PC-9 (cell line): Measurements from ENCODE around the gene ASB15. TPM values are rescaled to one million over a fixed set of nuclear protein-coding genes. Genes with fewer than 3 reads are reported as not detected.
"Not testable (repeated sequence)": the region's sequence is repeated elsewhere in the genome, so short reads cannot be mapped to it uniquely, and the experiment has no call there.

Experiments
- Bru-seq: library from RNA; stranded (reverse); fragments of 400-500 nt; gene quantifications from one replicate; lab custom pipeline; 2021; lab: Mats Ljungman, UMichigan
- BruChase-seq, 2 experiments: library from RNA; stranded (reverse); fragments of 400-500 nt; gene quantifications; one replicate each; lab custom pipeline; 2021; lab: Mats Ljungman, UMichigan
- BruUV-seq: library from RNA; stranded (reverse); fragments of 400-500 nt; replicated peaks from 2 replicates; lab custom pipeline; 2021; lab: Mats Ljungman, UMichigan
- CTCF ChIA-PET: fragments of 300-600 bp; sonication (Branson Sonifier 250); formaldehyde crosslinking; loops from one replicate; lab custom pipeline; 2022; ENCODE audit warnings: antibody characterized with exemption; lab: Charles Lee
- POLR2A ChIA-PET: fragments of 300-600 bp; sonication (Branson Sonifier 250); formaldehyde crosslinking; loops from one replicate; lab custom pipeline; 2022; ENCODE audit warnings: antibody characterized with exemption; ENCODE audit not compliant: unreplicated experiment; lab: Charles Lee
- DNase-seq, 2 experiments: peaks; one replicate each; pipeline versions ENCODE4 v3.0.0 to v3.0.0-alpha.2; 2015 to 2022; ENCODE audit warnings: mixed read lengths in 1 of 2
- H2AFZ ChIP-seq: fragments of 200-600 bp; sonication (generic); 2 replicates; pipeline ENCODE4 v1.8.1; 2017; ENCODE audit warnings: antibody characterized with exemption
- H3F3A ChIP-seq: fragments of 200-600 bp; sonication (generic); 2 replicates; pipeline ENCODE4 v1.8.1; 2017; ENCODE audit warnings: antibody characterized with exemption, mild to moderate bottlenecking, low read depth; ENCODE audit not compliant: insufficient read depth
- H3K27ac ChIP-seq: fragments of 200-600 bp; sonication (generic); 2 replicates; pipeline ENCODE4 v1.6.1; 2016; ENCODE audit warnings: mixed run types
- H3K27me3 ChIP-seq: fragments of 200-600 bp; sonication (generic); 2 replicates; pipeline ENCODE4 v1.6.1; 2016; ENCODE audit warnings: low read depth, mixed run types; ENCODE audit not compliant: insufficient read depth
- H3K36me3 ChIP-seq: fragments of 200-600 bp; sonication (generic); 2 replicates; pipeline ENCODE4 v1.6.1; 2016; ENCODE audit warnings: low read depth, mixed run types
- H3K4me1 ChIP-seq: fragments of 200-600 bp; sonication (generic); replicated peaks from 2 replicates; pipeline ENCODE4 v1.6.1; 2016; ENCODE audit warnings: mixed run types; ENCODE audit not compliant: insufficient read depth
- H3K4me2 ChIP-seq: fragments of 200-600 bp; sonication (generic); 2 replicates; pipeline ENCODE4 v1.6.1; 2017; ENCODE audit warnings: mixed run types
- H3K4me3 ChIP-seq: fragments of 200-600 bp; sonication (generic); 2 replicates; pipeline ENCODE4 v1.6.1; 2016; ENCODE audit warnings: mixed run types
- H3K79me2 ChIP-seq: fragments of 200-600 bp; sonication (generic); 2 replicates; pipeline ENCODE4 v1.6.1; 2017; ENCODE audit warnings: low read depth, mixed run types
- H3K9me2 ChIP-seq: fragments of 200-600 bp; sonication (generic); 2 replicates; pipeline ENCODE4 v1.8.1; 2017; ENCODE audit warnings: mild to moderate bottlenecking; ENCODE audit not compliant: insufficient read depth
- H3K9me3 ChIP-seq: fragments of 200-600 bp; sonication (generic); 2 replicates; pipeline ENCODE4 v1.8.1; 2016; ENCODE audit warnings: low read depth; ENCODE audit not compliant: insufficient read depth
- H4K20me1 ChIP-seq: fragments of 200-600 bp; sonication (generic); 2 replicates; pipeline ENCODE4 v1.8.1; 2017; ENCODE audit not compliant: insufficient read depth
- CTCF ChIP-seq: fragments of 200-600 bp; sonication (generic); conservative IDR thresholded peaks from 2 replicates; pipeline ENCODE4 v1.6.1; 2017; ENCODE audit warnings: mixed run types, antibody characterized with exemption, mild to moderate bottlenecking, moderate library complexity
- EZH2 ChIP-seq: fragments of 200-600 bp; sonication (generic); IDR thresholded peaks from 2 replicates; pipeline ENCODE4 v1.8.0; 2017; ENCODE audit warnings: antibody characterized with exemption, low read depth
- intact Hi-C: fragments of 100-400 bp; cut with micrococcal nuclease; formaldehyde crosslinking; loops from one replicate; pipeline ENCODE4 v1.10.0; 2022; ENCODE audit not compliant: unreplicated experiment
- long read RNA-seq: library from polyadenylated mRNA; stranded (forward); transcript quantifications from one replicate; pipeline ENCODE4 v2.0.0, GENCODE V29; 2022
- total RNA-seq: library from RNA; stranded (reverse); gene quantifications from 2 replicates; pipeline ENCODE4 v1.2.3, GENCODE V29; 2021

ASB15 gene
- total RNA-seq: not detected in 2 replicates
- Bru-seq, nascent RNA: percentile 1 among the genes with signal in this experiment
- BruChase-seq, experiment 1, labeled RNA remaining after a 2-hour chase: percentile 5 among the genes with signal in this experiment
- BruChase-seq, experiment 2, labeled RNA remaining after a 6-hour chase: not detected
- long read RNA-seq, partial matches to known transcripts: 0 of 1 reads
- long read RNA-seq, other reads (novel, unspliced or antisense): 1 of 1 reads

GRCh38 chr7:123601530-123601929, at the start of gene ASB15:
TSS of gene ASB15 (plus strand) at chr7:123601821. CDS start at chr7:123614503, 12,682 bp downstream.
- no peaks in the 10 kb centered on the region; the same call in 1 of the 2 replicates for H3K9me2 ChIP-seq
- no peaks in the 10 kb centered on the region for H3K79me2 ChIP-seq
- no peak within 1 kb of the TSS for H3K27ac ChIP-seq
- intact Hi-C loops: no loop called here
- TF ChIP-seq EZH2 (no peak), CTCF (no peak)
- H3K4me1 ChIP-seq: no peaks in the 10 kb centered on the region
- ChIA-PET CTCF (no interaction called here), POLR2A (no interaction called here)
- H3K27me3 ChIP-seq: no peaks in the 10 kb centered on the region
- no peak within 1 kb of the TSS for H3K4me2 ChIP-seq
- no TSS peak for BruUV-seq
- H3K9me3 ChIP-seq: no peaks in the 10 kb centered on the region
- H3F3A ChIP-seq: no peaks in the 10 kb centered on the region
- DNase-seq: no peak
- no peaks in the 10 kb centered on the region for H3K36me3 ChIP-seq
- H2AFZ ChIP-seq: no peak within 1 kb of the TSS
- no peaks in the 10 kb centered on the region for H4K20me1 ChIP-seq
- no peak within 1 kb of the TSS for H3K4me3 ChIP-seq

- H3K27me3 ChIP-seq, H3K4me3 ChIP-seq, H4K20me1 ChIP-seq, H3K79me2 ChIP-seq, H3K36me3 ChIP-seq, CTCF ChIA-PET, H3K4me2 ChIP-seq, H3K9me3 ChIP-seq, DNase-seq, BruUV-seq, H3F3A ChIP-seq, H3K27ac ChIP-seq, intact Hi-C loops, H3K9me2 ChIP-seq, H2AFZ ChIP-seq: not testable (repeated sequence)
- POLR2A ChIA-PET: interaction anchor here (0.6 kb wide), 1 partner anchor 971 kb away, joined by 7 read pairs; no protein-coding TSS in a partner anchor
- H3K4me1 ChIP-seq: peaks cover 10% of the 10 kb centered on the region; the same call in 1 of the 2 replicates
Observed at GRCh38 chr7:123552134-123552533, 49.5 kb upstream of the ASB15 start.

GRCh38 chr7:123552641-123553040, 49.0 kb upstream of the ASB15 start:
- POLR2A ChIA-PET: interaction anchor here (0.6 kb wide), 1 partner anchor 971 kb away, joined by 7 read pairs; no protein-coding TSS in a partner anchor

More at GRCh38 chr7:123552641-123553040, 49.0 kb upstream of the ASB15 start:
- H4K20me1 ChIP-seq: no peaks in the 10 kb centered on the region
- TF ChIP-seq CTCF (no peak), EZH2 (no peak)
- H3K27ac ChIP-seq: no peak overlapping the region
- intact Hi-C loops: no loop called here
- no peak for DNase-seq
- CTCF ChIA-PET: interaction anchor here (0.6 kb wide), 1 partner anchor 282 kb away, joined by 5 read pairs; no protein-coding TSS in a partner anchor
- peaks cover 10% of the 10 kb centered on the region; the same call in 1 of the 2 replicates for H3K4me1 ChIP-seq
- no peaks in the 10 kb centered on the region for H3K9me3 ChIP-seq
- H3K27me3 ChIP-seq: no peaks in the 10 kb centered on the region
- no peak overlapping the region for H2AFZ ChIP-seq
- H3K4me2 ChIP-seq: no peak overlapping the region
- no peaks in the 10 kb centered on the region for H3F3A ChIP-seq
- H3K4me3 ChIP-seq: no peak overlapping the region
- no peaks in the 10 kb centered on the region for H3K36me3 ChIP-seq
- no peaks in the 10 kb centered on the region for H3K9me2 ChIP-seq
- no TSS peak for BruUV-seq
- H3K79me2 ChIP-seq: peaks cover 12% of the 10 kb centered on the region; the same call in 1 of the 2 replicates
